Endothelial cell of umbilical vein (primary cell): Measurements from ENCODE around the gene PLPP1. TPM values are rescaled to one million over a fixed set of nuclear protein-coding genes. Genes with fewer than 3 reads are reported as not detected.

Experiments
- BruUV-seq: library from RNA; stranded (reverse); fragments of 400-500 nt; replicated peaks from 2 replicates; lab custom pipeline; 2021; lab: Mats Ljungman, UMichigan
- CTCF ChIA-PET: fragments of 300-600, 350-600 bp; sonication (Branson Sonifier 250); formaldehyde crosslinking; loops from one replicate; lab custom pipeline; 2021; ENCODE audit warnings: antibody characterized with exemption, inconsistent platforms; lab: Charles Lee
- POLR2A ChIA-PET: fragments of 300-600, 350-600 bp; sonication (Branson Sonifier 250); formaldehyde crosslinking; loops from one replicate; lab custom pipeline; 2021; ENCODE audit warnings: antibody characterized with exemption, inconsistent platforms; lab: Charles Lee
- DNase-seq: peaks from one replicate; pipeline ENCODE4 v3.0.0-alpha.2; 2011; ENCODE audit warnings: low read depth, low spot score
- FAIRE-seq: peaks from 2 replicates; lab custom pipeline; 2011; peaks lifted over from hg19 to GRCh38; lab: Jason Lieb, UNC
- H2AFZ ChIP-seq: 2 replicates; pipeline ENCODE4 v1.6.0; 2012; ENCODE audit warnings: low read depth, low read length, control low read depth, inconsistent platforms
- H3K27ac ChIP-seq: 2 replicates; pipeline ENCODE4 v1.5.1; 2011; ENCODE audit warnings: low read depth, mild to moderate bottlenecking, control low read depth, low read length, moderate library complexity; ENCODE audit not compliant: insufficient read depth
- H3K27me3 ChIP-seq, 2 experiments: 2 replicates each; pipeline versions ENCODE4 v1.6.0 to v1.6.1; 2011; ENCODE audit warnings: low read length in 2 of 2, mixed read lengths in 1 of 2; ENCODE audit not compliant: control insufficient read depth in 2 of 2, insufficient read depth in 2 of 2
- H3K36me3 ChIP-seq, 2 experiments: 2 replicates in 1 of 2; 3 replicates in 1 of 2; pipeline ENCODE4 v1.5.1; 2011; ENCODE audit warnings: low read length in 2 of 2, mild to moderate bottlenecking in 1 of 2, moderate library complexity in 1 of 2; ENCODE audit not compliant: control insufficient read depth in 2 of 2, insufficient read depth in 2 of 2; ENCODE audit errors: extremely low read depth in 1 of 2
- H3K4me1 ChIP-seq: 3 replicates; pipeline ENCODE4 v1.5.1; 2011; ENCODE audit warnings: mild to moderate bottlenecking, low read length; ENCODE audit not compliant: control insufficient read depth, insufficient read depth; ENCODE audit errors: extremely low read depth
- H3K4me2 ChIP-seq: 2 replicates; pipeline ENCODE4 v1.6.1; 2011; ENCODE audit warnings: low read length, control low read depth, mixed read lengths; ENCODE audit not compliant: insufficient read depth
- H3K4me3 ChIP-seq, 3 experiments: fragments of 200-600 bp in 1 of 3; sonication (generic), shearing (Covaris generic) in 1 of 3; replicated peaks in 1 of 3; 2 replicates each; pipeline ENCODE4 v1.5.1; 2011 to 2016; ENCODE audit warnings: control low read depth in 3 of 3, low read length in 3 of 3, mild to moderate bottlenecking in 2 of 3, inconsistent platforms in 1 of 3, low read depth in 1 of 3, moderate library complexity in 1 of 3; ENCODE audit not compliant: insufficient read depth in 1 of 3
- H3K79me2 ChIP-seq: 2 replicates; pipeline ENCODE4 v1.6.0; 2012; ENCODE audit warnings: low read length, inconsistent platforms; ENCODE audit not compliant: control insufficient read depth, insufficient read depth
- H3K9ac ChIP-seq: replicated peaks from 2 replicates; pipeline ENCODE3; 2011; ENCODE audit warnings: low read length, control low read depth; ENCODE audit not compliant: insufficient read depth; ENCODE audit errors: extremely low read depth
- H3K9me1 ChIP-seq: replicated peaks from 3 replicates; pipeline ENCODE4 v1.6.0; 2011; ENCODE audit warnings: mild to moderate bottlenecking, low read length; ENCODE audit not compliant: control insufficient read depth, insufficient read depth; ENCODE audit errors: extremely low read depth
- H3K9me3 ChIP-seq: replicated peaks from 2 replicates; pipeline ENCODE4 v1.5.1; 2012; ENCODE audit warnings: low read length, inconsistent platforms; ENCODE audit not compliant: control insufficient read depth, insufficient read depth
- H4K20me1 ChIP-seq: replicated peaks from 2 replicates; pipeline ENCODE3; 2011; ENCODE audit warnings: mild to moderate bottlenecking, low read length; ENCODE audit not compliant: control insufficient read depth, insufficient read depth; ENCODE audit errors: extremely low read depth
- EZH2 ChIP-seq: IDR thresholded peaks from 2 replicates; pipeline ENCODE4 v1.6.1; 2012; ENCODE audit warnings: borderline replicate concordance, low read depth, mild to moderate bottlenecking, moderate library complexity, low read length, inconsistent platforms; ENCODE audit not compliant: severe bottlenecking
- FOS ChIP-seq: IDR thresholded peaks from 2 replicates; pipeline ENCODE4 v1.6.1; 2011; ENCODE audit warnings: mild to moderate bottlenecking, low read length, moderate library complexity, borderline replicate concordance; ENCODE audit not compliant: insufficient read depth
- GATA2 ChIP-seq: IDR thresholded peaks from 2 replicates; pipeline ENCODE4 v1.7.0; 2011; ENCODE audit warnings: low read depth, mild to moderate bottlenecking, moderate library complexity, mixed read lengths, low read length; ENCODE audit not compliant: insufficient read length, insufficient read depth
- JUN ChIP-seq: IDR thresholded peaks from 2 replicates; pipeline ENCODE4 v1.6.1; 2011; ENCODE audit warnings: borderline replicate concordance, low read depth; ENCODE audit not compliant: insufficient read length, insufficient read depth
- MYC ChIP-seq: IDR thresholded peaks from one replicate; pipeline ENCODE4 v1.6.1; 2011; ENCODE audit warnings: mild to moderate bottlenecking, low read depth, low read length
- POLR2A ChIP-seq: IDR thresholded peaks from 2 replicates; pipeline ENCODE4 v1.6.1; 2012; ENCODE audit warnings: low read depth, mild to moderate bottlenecking, control low read depth, low read length
- POLR2AphosphoS5 ChIP-seq: IDR thresholded peaks from 2 replicates; pipeline ENCODE4 v1.6.1; 2012; ENCODE audit warnings: low read depth, mild to moderate bottlenecking, control low read depth, low read length, moderate library complexity; ENCODE audit not compliant: insufficient read depth
- dilution Hi-C: fragments of 300-500 bp; cut with MboI; formaldehyde crosslinking; loops from one replicate; pipeline ENCODE4 v1.15.0; 2019; ENCODE audit warnings: low sequenced_read_pairs; ENCODE audit not compliant: extremely low pct_ligation_motif_present
- intact Hi-C: fragments of 100-400 bp; cut with micrococcal nuclease; formaldehyde crosslinking; loops from one replicate; pipeline ENCODE4 v1.10.0; 2022
- polyA plus RNA-seq, 4 experiments: library from polyadenylated mRNA; depleted of rRNA in 3 of 4; stranded (reverse) in 3 of 4; unstranded in 1 of 4; fragments of >200 nt; gene quantifications; 2 replicates each; pipeline versions ENCODE4 v1.2.1 to v1.2.3, GENCODE V29; 2011 to 2012; ENCODE audit warnings: missing spikeins in 1 of 4
- total RNA-seq: library from RNA; stranded (reverse); gene quantifications from 2 replicates; pipeline ENCODE4 v1.2.3, GENCODE V29; 2021
- TF ChIP-seq, protein P1 (sequence below), 2 donors: IDR thresholded peaks; 1 replicate in 1 of 2; 2 replicates in 1 of 2; pipeline ENCODE4 v1.5.1; 2011; ENCODE audit warnings: low read length in 2 of 2, mild to moderate bottlenecking in 2 of 2, moderate library complexity in 2 of 2, control low read depth in 1 of 2, inconsistent platforms in 1 of 2, low read depth in 1 of 2; ENCODE audit not compliant: insufficient read depth in 1 of 2; ENCODE audit errors: extremely low read depth in 1 of 2
- TF ChIP-seq, protein P2 (sequence below): IDR thresholded peaks from 2 replicates; pipeline ENCODE4 v1.6.1; 2011; ENCODE audit not compliant: insufficient read depth, insufficient read length

PLPP1 gene
- total and polyA plus RNA-seq, 2 donors (not counting 3 experiments of a cell fraction or from before 2014, with no cell fraction given): 14.3 to 25.9 TPM

DNA sequence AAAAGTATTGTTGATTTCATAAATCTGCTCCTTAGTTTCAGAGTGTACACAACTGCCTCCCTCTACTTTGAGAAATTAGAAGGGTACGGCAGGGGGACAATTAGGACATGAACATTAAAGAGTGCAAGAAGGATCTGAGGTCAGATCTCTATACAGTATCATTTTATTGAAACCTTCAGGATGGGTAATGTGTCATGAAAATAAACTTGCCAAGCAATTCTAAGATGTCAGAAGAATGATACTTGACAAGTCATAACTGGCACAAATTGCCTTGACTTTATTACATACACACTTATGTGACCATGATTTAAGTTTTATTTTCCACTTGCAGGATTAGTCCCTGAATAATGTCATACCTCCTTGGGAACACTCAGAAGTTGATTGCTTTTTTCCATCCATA, 92.8 kb downstream of the PLPP1 start:
- Histone ChIP-seq H3K36me3 (peaks cover 0 to 3% of the 10 kb centered on the region in 2 experiments), H3K27ac (no peak overlapping the region), H3K27me3 (no peaks in the 10 kb centered on the region), H3K9ac (no peak overlapping the region), H3K9me1 (no peaks in the 10 kb centered on the region), H3K79me2 (no peaks in the 10 kb centered on the region), H3K4me3 (no peak overlapping the region), H3K4me1 (peaks cover 17% of the 10 kb centered on the region), H4K20me1 (no peaks in the 10 kb centered on the region), H3K9me3 (no peaks in the 10 kb centered on the region), H3K4me2 (no peak overlapping the region), H2AFZ (no peak overlapping the region)
- DNase-seq: no peak
- dilution Hi-C loops: no loop called here
- no TSS peak for BruUV-seq
- no peak for TF ChIP-seq GATA2
- no peak for TF ChIP-seq POLR2AphosphoS5
- no peak for TF ChIP-seq POLR2A
- TF ChIP-seq, protein P1, sequence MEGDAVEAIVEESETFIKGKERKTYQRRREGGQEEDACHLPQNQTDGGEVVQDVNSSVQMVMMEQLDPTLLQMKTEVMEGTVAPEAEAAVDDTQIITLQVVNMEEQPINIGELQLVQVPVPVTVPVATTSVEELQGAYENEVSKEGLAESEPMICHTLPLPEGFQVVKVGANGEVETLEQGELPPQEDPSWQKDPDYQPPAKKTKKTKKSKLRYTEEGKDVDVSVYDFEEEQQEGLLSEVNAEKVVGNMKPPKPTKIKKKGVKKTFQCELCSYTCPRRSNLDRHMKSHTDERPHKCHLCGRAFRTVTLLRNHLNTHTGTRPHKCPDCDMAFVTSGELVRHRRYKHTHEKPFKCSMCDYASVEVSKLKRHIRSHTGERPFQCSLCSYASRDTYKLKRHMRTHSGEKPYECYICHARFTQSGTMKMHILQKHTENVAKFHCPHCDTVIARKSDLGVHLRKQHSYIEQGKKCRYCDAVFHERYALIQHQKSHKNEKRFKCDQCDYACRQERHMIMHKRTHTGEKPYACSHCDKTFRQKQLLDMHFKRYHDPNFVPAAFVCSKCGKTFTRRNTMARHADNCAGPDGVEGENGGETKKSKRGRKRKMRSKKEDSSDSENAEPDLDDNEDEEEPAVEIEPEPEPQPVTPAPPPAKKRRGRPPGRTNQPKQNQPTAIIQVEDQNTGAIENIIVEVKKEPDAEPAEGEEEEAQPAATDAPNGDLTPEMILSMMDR (IDR thresholded peaks at IDR 0.05; ENCODE audit: extremely low read depth in 1 of 2, insufficient read depth in 1 of 2, low read depth in 1 of 2, low read length in 2 of 2): no peak
- no peak for TF ChIP-seq JUN
- TF ChIP-seq MYC: no peak
- TF ChIP-seq EZH2: no peak
- TF ChIP-seq, protein P2, sequence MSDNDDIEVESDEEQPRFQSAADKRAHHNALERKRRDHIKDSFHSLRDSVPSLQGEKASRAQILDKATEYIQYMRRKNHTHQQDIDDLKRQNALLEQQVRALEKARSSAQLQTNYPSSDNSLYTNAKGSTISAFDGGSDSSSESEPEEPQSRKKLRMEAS: no peak
- TF ChIP-seq FOS: no peak
- ChIA-PET POLR2A (no interaction called here), CTCF (no interaction called here)
- no peak for FAIRE-seq
- intact Hi-C loops: no loop called here
